Subcutaneous adipose tissue (tissue), 4 donors: ENCODE data around the gene AGRP. TPM values are rescaled to one million over a fixed set of nuclear protein-coding genes. Genes with fewer than 3 reads are reported as not detected.

ENCODE experiments used
- CTCF ChIP-seq: fragments of 450-650 bp; IDR thresholded peaks from one replicate; pipeline ENCODE4 v1.5.1; 2016; ENCODE audit warnings: low read depth, mild to moderate bottlenecking, control low read depth, antibody characterized with exemption, moderate library complexity
- total RNA-seq, 4 donors: library from RNA; depleted of rRNA; stranded (reverse); fragments of >200 nt; gene quantifications; one replicate each; pipeline ENCODE4 v1.1.0, GENCODE V29; 2016

Gene AGRP
- total RNA-seq, 4 donors from 2014 or later, result not detected

DNA sequence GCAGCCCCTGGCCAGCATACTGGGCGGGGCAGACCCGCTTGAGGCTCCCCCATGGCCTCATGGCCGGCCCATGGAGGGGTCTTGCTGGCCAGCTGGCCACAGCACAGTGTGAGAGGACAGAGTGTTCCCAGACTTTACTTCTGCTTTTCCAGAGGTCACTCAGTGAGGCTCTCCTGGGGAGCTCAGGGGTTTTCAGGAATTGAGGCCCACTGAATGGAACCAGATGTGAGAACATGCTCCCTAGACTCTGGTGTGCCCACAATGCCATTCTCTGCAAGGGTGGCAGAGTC lies 23.5 kb downstream of the AGRP start:
- TF ChIP-seq CTCF, result no peak

GRCh38 chr16:67459066-67459860 lies 24.1 kb downstream of the AGRP start:
- no peak for TF ChIP-seq CTCF

DNA sequence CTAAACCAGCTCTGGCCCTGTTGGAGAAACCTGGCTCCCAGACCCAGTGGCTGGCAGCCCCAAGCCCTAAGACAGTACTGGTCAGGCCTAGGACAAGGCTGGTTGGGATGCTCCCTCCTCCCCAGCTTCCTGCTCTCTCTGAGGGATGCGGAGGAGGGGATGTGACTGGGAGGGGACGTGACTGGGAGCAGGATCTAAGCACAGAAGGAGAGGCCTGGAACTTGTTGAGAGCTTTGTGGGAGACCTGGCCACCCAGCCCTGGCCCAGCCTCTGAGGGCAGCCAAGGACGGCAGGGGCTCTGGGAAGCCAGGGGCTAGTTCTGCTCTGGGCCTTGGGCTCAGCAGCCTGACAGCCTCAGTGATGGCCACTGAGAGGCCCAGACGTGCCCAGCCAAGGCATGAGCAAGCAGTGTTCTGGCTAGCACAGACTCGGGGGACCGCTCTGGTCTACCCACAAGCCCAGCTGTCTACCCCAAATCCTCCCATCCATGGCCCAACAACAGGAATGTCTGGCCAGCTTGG lies 25.2 kb downstream of the AGRP start:
- no peak for TF ChIP-seq CTCF

DNA sequence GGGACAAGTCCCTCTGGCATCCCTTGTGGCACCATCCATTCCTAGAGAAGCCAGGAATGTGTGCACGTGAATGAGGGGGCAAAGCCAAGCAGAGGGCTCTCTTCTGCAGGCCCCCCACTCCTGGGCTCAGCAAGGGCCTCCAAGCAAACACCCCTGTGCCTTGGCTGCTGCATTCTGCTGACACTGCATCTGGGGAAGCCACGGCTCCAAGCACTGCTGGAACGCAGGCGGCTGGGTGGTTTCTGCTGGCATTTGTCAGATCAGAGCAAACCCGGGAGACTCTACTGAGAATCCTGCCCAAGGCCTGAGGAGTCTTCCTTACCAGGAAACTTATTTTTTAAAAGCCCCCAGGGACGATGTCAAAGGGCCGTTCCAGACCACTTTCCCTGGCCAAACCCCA lies 25.7 kb downstream of the AGRP start:
- TF ChIP-seq CTCF, result no peak

DNA sequence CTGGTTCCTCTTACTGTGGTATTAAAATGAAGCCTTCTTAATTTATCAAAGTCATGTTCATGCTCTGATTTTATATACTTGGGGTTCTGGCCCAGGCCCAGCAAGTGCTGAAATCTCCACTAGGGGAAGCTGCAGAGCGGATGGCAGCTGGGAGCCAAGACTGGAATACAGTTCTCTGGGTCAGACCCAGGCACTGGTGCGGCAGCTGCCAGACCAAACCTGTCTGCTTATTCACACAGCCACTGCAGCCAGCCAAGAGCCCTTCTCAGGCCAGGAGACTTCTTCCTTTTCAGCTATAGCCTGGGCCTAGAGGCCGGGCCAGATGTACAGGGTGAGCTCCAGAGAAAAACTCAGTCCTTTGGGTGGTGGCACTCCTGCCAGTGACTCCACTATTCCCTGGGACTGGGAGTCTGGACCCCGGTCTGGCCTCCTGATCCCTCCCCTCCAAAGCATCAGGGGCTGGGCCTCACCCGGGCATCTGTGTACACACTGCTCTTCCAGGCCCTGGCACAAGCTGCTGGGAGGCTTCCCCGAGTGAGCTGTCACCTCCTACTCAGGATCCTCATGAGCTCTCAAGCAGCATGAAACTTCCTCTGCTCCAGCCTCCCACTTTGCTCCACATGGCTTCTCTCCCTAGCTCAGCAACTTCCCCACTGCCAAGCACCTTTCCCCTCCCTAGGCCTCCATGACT lies 26.8 kb downstream of the AGRP start:
- no peak for TF ChIP-seq CTCF

DNA sequence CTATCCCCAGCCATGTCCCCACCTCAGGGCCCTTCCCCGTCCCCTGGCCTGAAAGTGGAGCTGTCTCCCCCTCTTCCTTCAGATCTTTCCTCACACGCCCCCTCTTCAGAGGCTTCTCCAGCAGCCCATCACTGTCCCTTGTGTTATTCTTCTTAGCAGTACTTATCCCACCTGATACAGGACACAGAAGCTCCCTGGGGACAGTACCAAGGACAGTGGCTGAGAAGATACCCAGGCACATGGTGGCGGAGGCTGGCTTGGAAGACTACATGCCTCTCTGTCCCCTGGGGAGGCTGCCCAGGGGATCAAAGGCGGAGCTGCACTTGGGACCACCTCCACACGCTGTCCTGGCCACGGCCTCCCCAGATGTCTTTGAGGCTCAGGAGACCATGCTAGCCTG lies 28.5 kb downstream of the AGRP start:
- TF ChIP-seq CTCF, result no peak

DNA sequence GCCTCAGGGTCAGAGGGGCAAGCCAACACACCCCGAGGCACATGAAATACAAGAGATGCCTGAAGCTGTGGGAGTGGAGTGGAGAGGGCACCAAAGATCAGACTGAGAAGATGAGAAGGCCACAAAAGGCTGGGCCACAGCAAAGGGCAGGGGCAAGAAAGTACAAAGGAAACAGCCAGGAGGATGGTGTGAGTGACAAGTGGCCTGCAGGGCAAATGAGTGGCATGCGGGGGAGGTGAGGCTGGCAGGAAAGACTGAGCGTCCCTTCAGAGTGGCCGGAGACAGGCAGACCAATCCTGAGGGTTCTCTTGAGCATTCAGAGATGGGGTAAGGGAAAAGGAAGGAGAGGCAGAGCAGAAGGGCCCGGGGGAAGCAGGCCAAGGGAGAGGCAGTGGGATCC lies 29.2 kb downstream of the AGRP start:
- no peak for TF ChIP-seq CTCF
